Measurements from ENCODE around the gene CD163L1.

- TF ChIP-seq POLR2A (IDR thresholded peaks at IDR 0.05) (no peak), CTCF (IDR thresholded peaks at IDR 0.05) (no peak)
Measured at GRCh38 chr12:7387289-7387688, 56.7 kb downstream of the CD163L1 start.
